ENCODE results near the gene MGST1. TPM values are rescaled to one million over a fixed set of nuclear protein-coding genes. Genes with fewer than 3 reads are reported as not detected.

Gene MGST1
- total RNA-seq, 4 donors from 2014 or later = 84.3 to 205 (median 134) TPM

DNA sequence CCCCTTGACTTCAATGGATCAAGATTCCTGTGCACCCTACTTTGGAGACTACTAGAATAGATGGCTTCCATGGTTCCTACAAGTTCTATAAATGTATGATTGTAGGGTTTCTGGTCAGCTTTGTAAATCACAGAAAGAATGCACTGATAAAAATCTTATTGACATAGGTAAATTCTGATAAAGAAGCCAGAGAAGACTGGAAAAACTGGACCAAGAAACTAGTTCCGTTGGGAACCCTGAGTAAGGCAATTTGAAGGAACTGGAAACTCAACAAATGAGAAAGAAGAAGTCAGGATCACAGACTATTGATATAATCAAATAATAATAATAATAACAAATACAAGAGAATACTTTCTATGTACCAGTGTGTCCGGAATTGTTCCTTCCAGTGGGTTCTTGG, 15.4 kb upstream of the MGST1 start:
- H3K4me3 ChIP-seq = no peak overlapping the region
- no peaks in the 10 kb centered on the region for H3K4me1 ChIP-seq
- no peaks in the 10 kb centered on the region for H3K36me3 ChIP-seq
- H3K27me3 ChIP-seq = no peaks in the 10 kb centered on the region
- 73 to 74% methylated on average over 2 of the region's 2 CpGs for WGBS, 2 donors
- no peak for TF ChIP-seq POLR2A (IDR thresholded peaks at IDR 0.05)
- TF ChIP-seq, protein P1, sequence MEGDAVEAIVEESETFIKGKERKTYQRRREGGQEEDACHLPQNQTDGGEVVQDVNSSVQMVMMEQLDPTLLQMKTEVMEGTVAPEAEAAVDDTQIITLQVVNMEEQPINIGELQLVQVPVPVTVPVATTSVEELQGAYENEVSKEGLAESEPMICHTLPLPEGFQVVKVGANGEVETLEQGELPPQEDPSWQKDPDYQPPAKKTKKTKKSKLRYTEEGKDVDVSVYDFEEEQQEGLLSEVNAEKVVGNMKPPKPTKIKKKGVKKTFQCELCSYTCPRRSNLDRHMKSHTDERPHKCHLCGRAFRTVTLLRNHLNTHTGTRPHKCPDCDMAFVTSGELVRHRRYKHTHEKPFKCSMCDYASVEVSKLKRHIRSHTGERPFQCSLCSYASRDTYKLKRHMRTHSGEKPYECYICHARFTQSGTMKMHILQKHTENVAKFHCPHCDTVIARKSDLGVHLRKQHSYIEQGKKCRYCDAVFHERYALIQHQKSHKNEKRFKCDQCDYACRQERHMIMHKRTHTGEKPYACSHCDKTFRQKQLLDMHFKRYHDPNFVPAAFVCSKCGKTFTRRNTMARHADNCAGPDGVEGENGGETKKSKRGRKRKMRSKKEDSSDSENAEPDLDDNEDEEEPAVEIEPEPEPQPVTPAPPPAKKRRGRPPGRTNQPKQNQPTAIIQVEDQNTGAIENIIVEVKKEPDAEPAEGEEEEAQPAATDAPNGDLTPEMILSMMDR (IDR thresholded peaks at IDR 0.05) = no peak
- no peak overlapping the region for H3K27ac ChIP-seq
- DNase-seq = no peak
- intact Hi-C loops (cut with DNase I) = no loop called here
- no peaks in the 10 kb centered on the region for H3K9me3 ChIP-seq

DNA sequence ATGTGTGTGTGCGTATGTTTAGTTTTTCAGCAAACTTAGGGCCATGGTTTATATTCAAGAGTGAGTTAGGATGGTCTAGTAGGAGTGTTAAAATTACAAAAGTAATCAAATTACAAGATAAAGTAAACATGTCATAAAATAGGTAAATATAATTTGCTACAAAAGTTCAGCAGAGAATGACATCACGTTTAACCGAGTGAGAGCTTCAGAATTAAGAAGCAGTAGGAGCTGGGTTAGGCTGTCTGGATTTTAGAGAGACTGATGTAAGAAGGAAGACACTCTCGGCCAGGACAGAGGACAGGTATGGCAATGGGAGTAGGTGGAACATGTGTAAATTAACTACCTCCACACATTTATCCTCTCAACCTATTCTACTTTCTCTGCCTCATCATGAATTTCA, 11.6 kb upstream of the MGST1 start:
- TF ChIP-seq POLR2A (IDR thresholded peaks at IDR 0.05) = no peak
- TF ChIP-seq, protein P1 (IDR thresholded peaks at IDR 0.05) = no peak
- no peak overlapping the region for H3K27ac ChIP-seq
- WGBS, 2 donors = 70 to 72% methylated on average over 4 of the region's 4 CpGs
- no peak for DNase-seq
- no peaks in the 10 kb centered on the region for H3K9me3 ChIP-seq
- intact Hi-C loops (cut with DNase I) = no loop called here
- H3K4me1 ChIP-seq = no peaks in the 10 kb centered on the region
- no peaks in the 10 kb centered on the region for H3K27me3 ChIP-seq
- H3K36me3 ChIP-seq = no peaks in the 10 kb centered on the region
- no peak overlapping the region for H3K4me3 ChIP-seq

DNA sequence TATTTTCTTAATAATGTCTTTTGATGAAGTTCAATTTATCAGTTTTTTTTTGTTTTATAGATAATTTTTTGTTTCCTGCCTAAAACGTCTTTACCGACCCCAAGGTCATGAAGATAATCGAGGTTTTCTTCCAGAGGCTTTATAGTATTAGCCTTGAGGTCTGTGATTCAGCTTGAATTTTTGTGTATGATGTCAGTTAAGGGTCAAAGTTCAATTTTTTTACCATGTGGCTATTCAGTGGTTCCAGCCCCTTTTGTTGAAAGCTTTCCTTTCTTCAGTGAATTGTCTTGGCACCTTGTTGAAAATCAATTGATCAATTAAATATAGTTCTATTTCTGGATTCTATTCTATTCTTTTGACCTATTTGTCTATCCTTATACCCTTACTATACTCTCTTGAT, 3.2 kb upstream of the MGST1 start:
- no peak for TF ChIP-seq POLR2A (IDR thresholded peaks at IDR 0.05)
- TF ChIP-seq, protein P1 (IDR thresholded peaks at IDR 0.05) = no peak
- H3K4me3 ChIP-seq = no peak overlapping the region
- 60 to 83% methylated on average over 3 of the region's 3 CpGs for WGBS, 2 donors
- no peaks in the 10 kb centered on the region for H3K36me3 ChIP-seq
- peaks cover 0 to 10% (median 0%) of the 10 kb centered on the region in 4 donors for H3K27me3 ChIP-seq
- peaks cover 0 to 12% (median 0%) of the 10 kb centered on the region in 3 donors for H3K4me1 ChIP-seq
- no peaks in the 10 kb centered on the region for H3K9me3 ChIP-seq
- intact Hi-C loops (cut with DNase I) = no loop called here
- no peak for DNase-seq
- H3K27ac ChIP-seq = no peak overlapping the region

DNA sequence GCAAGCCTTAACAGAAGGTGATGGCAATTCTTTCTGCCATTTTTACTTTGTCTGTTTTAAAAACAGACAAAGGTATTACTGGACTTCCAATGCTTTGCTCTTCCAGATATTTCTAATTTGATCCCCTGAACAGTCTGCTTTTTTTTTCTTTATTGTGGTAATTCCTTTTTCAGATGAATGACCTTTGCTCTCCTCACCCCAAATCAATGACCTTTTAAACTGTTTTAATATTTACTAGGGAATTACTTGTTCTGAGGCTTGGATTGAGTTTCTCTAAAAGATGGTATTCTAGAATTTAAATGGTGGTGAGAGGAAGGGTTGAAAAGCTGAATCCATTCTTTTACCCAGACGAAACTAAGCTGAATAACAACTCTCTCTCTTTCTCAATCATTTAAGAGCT, 2.3 kb upstream of the MGST1 start:
- TF ChIP-seq POLR2A (IDR thresholded peaks at IDR 0.05) = no peak
- TF ChIP-seq, protein P1 (IDR thresholded peaks at IDR 0.05) = no peak
- no peak overlapping the region for H3K27ac ChIP-seq
- H3K27me3 ChIP-seq = peaks cover 0 to 10% (median 0%) of the 10 kb centered on the region in 4 donors
- H3K4me3 ChIP-seq = no peak overlapping the region
- DNase-seq = no peak
- intact Hi-C loops (cut with DNase I) = no loop called here
- 65 to 67% methylated on average over 1 of the region's 1 CpG for WGBS, 2 donors
- peaks cover 0 to 20% (median 3%) of the 10 kb centered on the region in 3 donors for H3K4me1 ChIP-seq
- H3K36me3 ChIP-seq = no peaks in the 10 kb centered on the region
- no peaks in the 10 kb centered on the region for H3K9me3 ChIP-seq

DNA sequence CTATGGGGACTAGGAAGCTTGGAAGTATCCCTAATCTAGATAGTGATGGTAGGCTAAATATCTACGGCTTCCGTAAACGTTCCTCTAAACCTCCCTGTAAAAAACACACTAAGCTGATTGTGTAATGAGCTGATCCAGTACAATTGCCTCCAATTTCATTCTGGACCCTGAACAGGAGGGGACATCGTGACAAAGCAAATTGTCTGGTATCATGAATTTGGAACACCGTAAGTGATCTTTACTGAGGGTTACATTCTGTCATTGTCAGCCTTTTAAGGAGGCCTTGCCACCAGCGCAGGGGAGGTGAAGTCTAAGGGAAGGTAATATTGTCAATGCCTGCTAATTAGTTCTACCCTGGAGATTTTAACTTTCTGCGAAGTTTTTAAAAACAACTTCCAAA, 487 bp upstream of the MGST1 start:
- no peak for DNase-seq

More for the DNA sequence above, 487 bp upstream of the MGST1 start:
- intact Hi-C loops (cut with DNase I) = no loop called here
- Histone ChIP-seq H3K4me3 (peak overlapping the region; percentile 52 to 69 (median 52)), H3K4me1 (peaks cover 0 to 39% (median 5%) of the 10 kb centered on the region in 3 donors), H3K36me3 (no peaks in the 10 kb centered on the region), H3K9me3 (no peaks in the 10 kb centered on the region), H3K27me3 (peaks cover 0 to 10% (median 0%) of the 10 kb centered on the region in 4 donors), H3K27ac (peak overlapping the region; percentile 85 to 90 (median 88))
- WGBS, 2 donors = 43 to 57% methylated on average over 7 of the region's 7 CpGs
- no peak for TF ChIP-seq POLR2A (IDR thresholded peaks at IDR 0.05)
- TF ChIP-seq, protein P1 (IDR thresholded peaks at IDR 0.05) = no peak
